MM.1S (cell line): ENCODE results near the gene MSRB1.
"Not testable (repeated sequence)": the region's sequence is repeated elsewhere in the genome, so short reads cannot be mapped to it uniquely, and the experiment has no call there.

ENCODE experiments used
- DNase-seq: peaks from one replicate; pipeline ENCODE4 v3.0.0-alpha.2; 2015
- H2AFZ ChIP-seq: fragments of 300-600 bp; sonication (generic); 2 replicates; pipeline ENCODE4 v1.6.0; 2016; ENCODE audit warnings: antibody characterized with exemption, low read length
- H3F3A ChIP-seq: fragments of 300-600 bp; sonication (generic); 2 replicates; pipeline ENCODE4 v1.6.1; 2016; ENCODE audit warnings: mild to moderate bottlenecking, antibody characterized with exemption, low read length, moderate library complexity, mixed read lengths; ENCODE audit not compliant: insufficient read depth
- H3K27ac ChIP-seq: fragments of 300-600 bp; sonication (generic); 2 replicates; pipeline ENCODE4 v1.5.1; 2016; ENCODE audit warnings: mild to moderate bottlenecking, low read length
- H3K27me3 ChIP-seq: fragments of 300-600 bp; sonication (generic); replicated peaks from 2 replicates; pipeline ENCODE4 v1.6.0; 2016; ENCODE audit warnings: low read length; ENCODE audit not compliant: insufficient read depth
- H3K36me3 ChIP-seq: fragments of 300-600 bp; sonication (generic); replicated peaks from 2 replicates; pipeline ENCODE4 v1.6.1; 2016; ENCODE audit warnings: mild to moderate bottlenecking, low read length, mixed read lengths; ENCODE audit not compliant: insufficient read depth
- H3K4me1 ChIP-seq: fragments of 300-600 bp; sonication (generic); 2 replicates; pipeline ENCODE4 v1.6.1; 2016; ENCODE audit warnings: low read length, mixed read lengths
- H3K4me2 ChIP-seq: fragments of 300-600 bp; sonication (generic); 2 replicates; pipeline ENCODE4 v1.6.0; 2016; ENCODE audit warnings: low read depth, low read length
- H3K4me3 ChIP-seq: fragments of 300-600 bp; sonication (generic); 2 replicates; pipeline ENCODE4 v1.5.1; 2016; ENCODE audit warnings: low read length, mixed read lengths
- H3K79me2 ChIP-seq: fragments of 300-600 bp; sonication (generic); 2 replicates; pipeline ENCODE4 v1.6.1; 2016; ENCODE audit warnings: mixed run types, low read length, mixed read lengths
- H3K9ac ChIP-seq: fragments of 300-600 bp; sonication (generic); 2 replicates; pipeline ENCODE4 v1.6.1; 2016; ENCODE audit warnings: low read length, mixed read lengths
- H3K9me2 ChIP-seq: fragments of 300-600 bp; sonication (generic); replicated peaks from 2 replicates; pipeline ENCODE4 v1.6.1; 2016; ENCODE audit warnings: mild to moderate bottlenecking, low read length, mixed read lengths; ENCODE audit not compliant: insufficient read depth
- H3K9me3 ChIP-seq: fragments of 300-600 bp; sonication (generic); replicated peaks from 2 replicates; pipeline ENCODE4 v1.6.1; 2016; ENCODE audit warnings: mild to moderate bottlenecking, low read length, mixed read lengths; ENCODE audit not compliant: insufficient read depth
- H4K20me1 ChIP-seq: fragments of 300-600 bp; sonication (generic); 2 replicates; pipeline ENCODE4 v1.6.1; 2016; ENCODE audit warnings: mild to moderate bottlenecking, low read length, moderate library complexity, mixed read lengths; ENCODE audit not compliant: insufficient read depth
- CTCF ChIP-seq: fragments of 300-600 bp; sonication (generic); IDR thresholded peaks from 2 replicates; pipeline ENCODE4 v1.5.1; 2016; ENCODE audit warnings: antibody characterized with exemption, low read length, mixed read lengths
- EZH2 ChIP-seq: fragments of 300-600 bp; sonication (generic); optimal IDR thresholded peaks from 2 replicates; pipeline ENCODE3; 2017; ENCODE audit warnings: low read depth, mild to moderate bottlenecking, antibody characterized with exemption, low read length, mixed read lengths
- EZH2phosphoT487 ChIP-seq: fragments of 300-600 bp; sonication (generic); IDR thresholded peaks from 2 replicates; pipeline ENCODE4 v1.6.1; 2018; ENCODE audit warnings: antibody characterized with exemption, low read length

MSRB1 gene

DNA sequence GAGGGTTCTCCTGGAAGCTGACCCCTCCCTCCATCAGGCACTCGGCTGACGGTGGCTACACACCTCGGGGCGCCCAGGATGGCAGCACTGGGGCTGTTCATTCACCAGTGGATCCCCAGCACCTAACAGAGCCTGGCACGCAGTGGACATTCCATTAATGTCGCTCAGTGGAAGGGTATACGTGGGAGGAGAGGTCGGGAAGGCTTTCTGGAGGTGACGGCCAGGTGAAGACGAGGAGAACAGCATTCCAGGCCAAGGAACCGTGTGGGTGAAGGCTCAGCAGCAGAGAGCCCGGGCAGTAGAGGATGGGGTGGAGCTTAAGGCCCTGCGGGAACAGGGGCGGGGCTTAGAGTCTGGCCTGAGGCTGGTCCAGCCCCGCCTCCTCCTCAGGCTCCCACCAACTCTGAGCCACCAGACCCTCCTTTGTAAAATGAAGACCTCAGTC, 22.2 kb downstream of the MSRB1 start:
- no peaks in the 10 kb centered on the region for H3K9me2 ChIP-seq
- H4K20me1 ChIP-seq = no peaks in the 10 kb centered on the region
- H3F3A ChIP-seq = no peaks in the 10 kb centered on the region
- no peaks in the 10 kb centered on the region for H3K36me3 ChIP-seq
- no peak overlapping the region for H3K27ac ChIP-seq
- no peaks in the 10 kb centered on the region for H3K4me1 ChIP-seq
- H3K79me2 ChIP-seq = no peaks in the 10 kb centered on the region
- TF ChIP-seq CTCF = no peak
- TF ChIP-seq EZH2phosphoT487 = no peak
- TF ChIP-seq EZH2 = no peak
- no peak overlapping the region for H3K9ac ChIP-seq
- H3K27me3 ChIP-seq = peaks cover 82% of the 10 kb centered on the region
- no peaks in the 10 kb centered on the region for H3K9me3 ChIP-seq
- peak overlapping the region; percentile 17; the same call in 1 of the 2 replicates for H3K4me3 ChIP-seq
- DNase-seq = peak; percentile 45
- H3K4me2 ChIP-seq = peak overlapping the region; percentile 66
- H2AFZ ChIP-seq = 0 out of 2 replicates have a peak overlapping the region, but pooled peaks have one; percentile 33

DNA sequence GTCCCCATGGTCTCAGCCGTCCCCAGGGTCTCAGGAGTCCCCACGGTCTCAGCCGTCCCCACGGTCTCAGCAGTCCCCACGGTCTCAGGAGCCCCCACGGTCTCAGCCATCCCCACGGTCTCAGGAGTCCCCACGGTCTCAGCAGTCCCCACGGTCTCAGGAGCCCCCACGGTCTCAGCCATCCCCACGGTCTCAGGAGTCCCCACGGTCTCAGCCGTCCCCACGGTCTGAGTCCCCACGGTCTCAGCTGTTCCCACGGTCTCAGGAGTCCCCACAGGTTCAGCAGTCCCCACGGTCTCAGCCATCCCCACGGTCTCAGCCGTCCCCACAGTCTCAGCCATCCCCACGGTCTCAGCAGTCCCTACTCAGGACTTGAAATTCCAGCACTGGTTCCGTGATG, 22.9 kb downstream of the MSRB1 start:
- not testable (repeated sequence) for H3K79me2 ChIP-seq, DNase-seq, H3K4me3 ChIP-seq, H3K9ac ChIP-seq, H3K4me1 ChIP-seq, H3K27ac ChIP-seq, H3F3A ChIP-seq, H3K36me3 ChIP-seq, H4K20me1 ChIP-seq, H3K9me2 ChIP-seq, H2AFZ ChIP-seq, H3K9me3 ChIP-seq
- peaks cover 86% of the 10 kb centered on the region for H3K27me3 ChIP-seq
- H3K4me2 ChIP-seq = 0 out of 2 replicates have a peak overlapping the region, but pooled peaks have one; percentile 66

- Histone ChIP-seq H4K20me1 (no peaks in the 10 kb centered on the region), H3K9ac (no peak overlapping the region), H3K27ac (no peak overlapping the region), H3K4me1 (no peaks in the 10 kb centered on the region), H3K79me2 (no peaks in the 10 kb centered on the region), H3K4me2 (no peak overlapping the region), H3K9me2 (no peaks in the 10 kb centered on the region), H3K9me3 (no peaks in the 10 kb centered on the region), H3K36me3 (no peaks in the 10 kb centered on the region), H3K27me3 (peaks cover 88% of the 10 kb centered on the region), H3K4me3 (no peak overlapping the region), H2AFZ (no peak overlapping the region), H3F3A (no peaks in the 10 kb centered on the region)
- no peak for DNase-seq
- TF ChIP-seq EZH2phosphoT487 (no peak), EZH2 (no peak), CTCF (no peak)
Observed at GRCh38 chr16:1919327-1919998, 23.5 kb downstream of the MSRB1 start.
